Measurements from ENCODE around the gene ADAMTS6.

ADAMTS6 gene

GRCh38 chr5:65100911-65101631, 380.6 kb downstream of the ADAMTS6 start:
- TF ChIP-seq SIN3A (IDR thresholded peaks at IDR 0.05; ENCODE audit: borderline replicate concordance, insufficient read depth, low read length), result no peak
- TF ChIP-seq FOXP2 (optimal IDR thresholded peaks at IDR 0.05; ENCODE audit: borderline replicate concordance, extremely low read depth, extremely low read length, insufficient read depth), result no peak
- no peak for TF ChIP-seq REST (IDR thresholded peaks at IDR 0.05; ENCODE audit: insufficient read depth in 1 of 2, low read depth in 2 of 2, low read length in 2 of 2)
- no peak for TF ChIP-seq POLR2AphosphoS5 (IDR thresholded peaks at IDR 0.05; ENCODE audit: low read depth, low read length)
- TF ChIP-seq TAF1 (IDR thresholded peaks at IDR 0.05; ENCODE audit: borderline replicate concordance, insufficient read depth, low read length), result no peak
